Osteoblast (primary cell): ENCODE data around the gene CBX1. TPM values are rescaled to one million over a fixed set of nuclear protein-coding genes. Genes with fewer than 3 reads are reported as not detected.
A peak's percentile ranks its signal among the peaks of the same experiment; 100 is the strongest.

ENCODE experiments used
- DNase-seq: peaks from one replicate; pipeline ENCODE4 v3.0.0; 2011; ENCODE audit warnings: low spot score, mixed read lengths; ENCODE audit not compliant: insufficient read length; ENCODE audit errors: missing footprints
- H2AFZ ChIP-seq: 2 replicates; pipeline ENCODE4 v1.6.0; 2011; ENCODE audit warnings: mild to moderate bottlenecking, low read length
- H3K27ac ChIP-seq: 2 replicates; pipeline ENCODE4 v1.5.1; 2011; ENCODE audit warnings: mild to moderate bottlenecking, low read depth, low read length, moderate library complexity
- H3K27me3 ChIP-seq: 2 replicates; pipeline ENCODE4 v1.6.0; 2012; ENCODE audit warnings: mild to moderate bottlenecking, control low read depth, inconsistent platforms, low read length, moderate library complexity; ENCODE audit not compliant: insufficient read depth
- H3K36me3 ChIP-seq: 2 replicates; pipeline ENCODE4 v1.5.1; 2011; ENCODE audit warnings: mild to moderate bottlenecking, low read length, control low read depth, moderate library complexity; ENCODE audit not compliant: insufficient read depth
- H3K4me1 ChIP-seq: 2 replicates; pipeline ENCODE4 v1.5.1; 2011; ENCODE audit warnings: mild to moderate bottlenecking, low read length, control low read depth, moderate library complexity; ENCODE audit not compliant: insufficient read depth
- H3K4me2 ChIP-seq: 2 replicates; pipeline ENCODE4 v1.6.0; 2011; ENCODE audit warnings: mild to moderate bottlenecking, low read length; ENCODE audit not compliant: insufficient read depth
- H3K4me3 ChIP-seq: fragments of 200-600 bp; sonication (generic); 3 replicates; pipeline ENCODE4 v1.5.1; 2012; ENCODE audit warnings: mild to moderate bottlenecking, low read length, inconsistent platforms; ENCODE audit not compliant: insufficient read depth
- H3K79me2 ChIP-seq: 2 replicates; pipeline ENCODE4 v1.6.0; 2012; ENCODE audit warnings: mild to moderate bottlenecking, low read length, control low read depth, inconsistent platforms; ENCODE audit not compliant: insufficient read depth
- H3K9me3 ChIP-seq: 2 replicates; pipeline ENCODE4 v1.5.1; 2011; ENCODE audit warnings: low read depth, low read length, control low read depth
- H4K20me1 ChIP-seq: 2 replicates; pipeline ENCODE4 v1.6.0; 2012; ENCODE audit warnings: mild to moderate bottlenecking, low read length, control low read depth; ENCODE audit not compliant: insufficient read depth
- CTCF ChIP-seq: IDR thresholded peaks from 2 replicates; pipeline ENCODE4 v1.5.1; 2011; ENCODE audit warnings: mild to moderate bottlenecking, low read depth, low read length, moderate library complexity; ENCODE audit errors: extremely low read depth
- total RNA-seq: library from RNA; depleted of rRNA; stranded (reverse); fragments of >200 nt; gene quantifications from 2 replicates; pipeline ENCODE4 v1.2.3, GENCODE V29; 2012

Gene CBX1
- total RNA-seq, 1 donor: 30.0 TPM

DNA sequence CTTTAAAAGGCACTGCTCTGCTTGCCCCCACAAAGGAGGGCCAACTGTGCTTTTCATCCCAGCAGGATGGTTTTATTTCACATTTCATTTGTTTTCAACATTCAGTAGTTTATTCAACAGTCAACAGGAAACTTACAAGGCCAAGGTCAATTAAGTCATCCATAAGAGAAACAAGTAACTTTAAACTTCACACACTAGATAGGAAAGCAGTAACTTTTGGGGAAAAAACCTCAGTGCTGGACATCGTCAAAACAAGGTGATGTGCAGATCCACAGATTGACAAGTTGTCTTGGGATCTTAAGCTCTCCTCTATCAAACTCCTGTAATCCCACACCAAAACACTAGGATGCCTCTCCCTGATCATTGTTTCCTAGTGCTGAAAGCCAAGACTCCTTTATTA is 34.6 kb downstream of the CBX1 start:
- peaks cover 50% of the 10 kb centered on the region for H3K36me3 ChIP-seq
- peaks cover 23% of the 10 kb centered on the region for H3K79me2 ChIP-seq

GRCh38 chr17:48066192-48066591 is 35.1 kb downstream of the CBX1 start:
- DNase-seq: no peak
- Histone ChIP-seq H3K4me3 (no peak overlapping the region), H3K9me3 (no peaks in the 10 kb centered on the region), H3K4me1 (peaks cover 26% of the 10 kb centered on the region), H3K27me3 (no peaks in the 10 kb centered on the region), H2AFZ (no peak overlapping the region), H4K20me1 (no peaks in the 10 kb centered on the region), H3K79me2 (peaks cover 25% of the 10 kb centered on the region), H3K36me3 (peaks cover 49% of the 10 kb centered on the region), H3K4me2 (no peak overlapping the region), H3K27ac (no peak overlapping the region)
- no peak for TF ChIP-seq CTCF

More for the DNA sequence above, 34.6 kb downstream of the CBX1 start:
- H4K20me1 ChIP-seq: no peaks in the 10 kb centered on the region
- TF ChIP-seq CTCF: no peak
- H3K9me3 ChIP-seq: no peaks in the 10 kb centered on the region
- no peak overlapping the region for H3K4me3 ChIP-seq
- no peak for DNase-seq
- H3K27ac ChIP-seq: no peak overlapping the region
- H2AFZ ChIP-seq: no peak overlapping the region
- H3K4me1 ChIP-seq: peaks cover 24% of the 10 kb centered on the region
- H3K4me2 ChIP-seq: no peak overlapping the region
- no peaks in the 10 kb centered on the region for H3K27me3 ChIP-seq

DNA sequence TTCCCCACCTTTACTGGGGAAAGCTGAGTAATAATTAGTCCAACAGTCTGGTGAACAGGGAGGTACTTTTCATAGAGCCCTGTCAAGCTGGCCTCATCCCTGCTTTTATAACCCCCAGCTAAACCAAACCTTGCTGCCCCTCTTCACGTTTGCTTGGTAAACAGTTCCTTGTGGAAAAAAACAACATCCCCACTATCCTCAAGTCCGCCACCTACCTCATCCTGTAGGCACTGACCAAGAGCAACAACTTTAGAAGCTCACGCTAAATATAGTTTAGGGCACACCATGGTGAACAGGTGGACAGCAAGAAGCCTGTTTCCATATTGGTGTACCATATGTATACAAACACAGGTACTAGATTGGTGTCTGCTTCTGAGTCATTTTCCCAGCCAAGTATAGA is 36.6 kb downstream of the CBX1 start:
- no peak overlapping the region for H2AFZ ChIP-seq
- no peak overlapping the region for H3K4me2 ChIP-seq
- H3K27ac ChIP-seq: peak overlapping the region; percentile 3
- peaks cover 49% of the 10 kb centered on the region for H3K36me3 ChIP-seq
- no peaks in the 10 kb centered on the region for H4K20me1 ChIP-seq
- TF ChIP-seq CTCF: no peak
- peaks cover 34% of the 10 kb centered on the region for H3K4me1 ChIP-seq
- H3K9me3 ChIP-seq: no peaks in the 10 kb centered on the region
- H3K4me3 ChIP-seq: no peak overlapping the region
- DNase-seq: no peak
- H3K27me3 ChIP-seq: no peaks in the 10 kb centered on the region
- H3K79me2 ChIP-seq: peaks cover 35% of the 10 kb centered on the region

DNA sequence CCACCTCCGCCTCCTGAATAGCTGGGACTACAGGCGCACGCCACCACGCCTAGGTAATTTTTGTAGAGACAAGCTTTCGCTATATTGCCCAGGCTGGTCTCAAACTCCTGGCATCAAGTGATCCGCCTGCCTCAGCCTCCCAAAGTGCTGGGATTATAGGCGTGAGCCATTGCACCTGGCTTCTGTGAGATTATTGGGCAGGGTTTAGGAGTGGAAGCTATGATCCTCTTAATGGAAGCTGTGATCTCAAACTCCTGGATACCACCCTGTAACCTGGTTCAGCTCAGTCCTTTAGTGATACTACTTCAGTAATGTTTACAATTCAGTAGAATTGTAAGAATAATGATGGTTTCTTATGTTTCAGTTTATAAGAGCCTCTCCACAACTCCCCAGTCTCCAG is 39.0 kb downstream of the CBX1 start:
- Histone ChIP-seq H3K27me3 (no peaks in the 10 kb centered on the region), H3K36me3 (peaks cover 64% of the 10 kb centered on the region), H3K9me3 (no peaks in the 10 kb centered on the region), H3K79me2 (peaks cover 53% of the 10 kb centered on the region), H3K4me1 (peaks cover 15% of the 10 kb centered on the region), H3K4me2 (no peak overlapping the region), H3K27ac (no peak overlapping the region), H3K4me3 (no peak overlapping the region), H4K20me1 (no peaks in the 10 kb centered on the region), H2AFZ (no peak overlapping the region)
- DNase-seq: no peak
- TF ChIP-seq CTCF: no peak
